Astrocyte (in vitro differentiated cells and primary cell): ENCODE measurements around the gene KCNH6. TPM values are rescaled to one million over a fixed set of nuclear protein-coding genes. Genes with fewer than 3 reads are reported as not detected.

ENCODE experiments used
- DNase-seq: peaks from one replicate; pipeline ENCODE4 v3.0.0-alpha.2; 2010; ENCODE audit warnings: low read depth
- FAIRE-seq: peaks from 2 replicates; lab custom pipeline; 2011; peaks lifted over from hg19 to GRCh38; lab: Jason Lieb, UNC
- H2AFZ ChIP-seq: 2 replicates; pipeline ENCODE4 v1.6.0; 2012; ENCODE audit warnings: low read depth, low read length, inconsistent platforms
- H3K27ac ChIP-seq: 2 replicates; pipeline ENCODE4 v1.5.1; 2011; ENCODE audit warnings: low read depth, low read length, inconsistent platforms
- H3K27me3 ChIP-seq: 2 replicates; pipeline ENCODE4 v1.6.0; 2011; ENCODE audit warnings: low read length, inconsistent platforms; ENCODE audit not compliant: insufficient read depth
- H3K36me3 ChIP-seq: 2 replicates; pipeline ENCODE4 v1.5.1; 2011; ENCODE audit warnings: low read length, inconsistent platforms; ENCODE audit not compliant: insufficient read depth
- H3K4me1 ChIP-seq: 2 replicates; pipeline ENCODE4 v1.5.1; 2011; ENCODE audit warnings: low read length, inconsistent platforms; ENCODE audit not compliant: insufficient read depth
- H3K4me2 ChIP-seq: 2 replicates; pipeline ENCODE4 v1.6.0; 2012; ENCODE audit warnings: low read length, inconsistent platforms
- H3K4me3 ChIP-seq: 2 replicates; pipeline ENCODE4 v1.5.1; 2011; ENCODE audit warnings: low read depth, mild to moderate bottlenecking, low read length, inconsistent platforms; ENCODE audit not compliant: insufficient read depth
- H3K79me2 ChIP-seq: 2 replicates; pipeline ENCODE4 v1.6.0; 2012; ENCODE audit warnings: mild to moderate bottlenecking, low read length, inconsistent platforms; ENCODE audit not compliant: insufficient read depth
- H3K9ac ChIP-seq: 2 replicates; pipeline ENCODE4 v1.6.0; 2012; ENCODE audit warnings: mild to moderate bottlenecking, low read length, inconsistent platforms
- H3K9me3 ChIP-seq: 2 replicates; pipeline ENCODE4 v1.5.1; 2012; ENCODE audit warnings: low read depth, mild to moderate bottlenecking, low read length, inconsistent platforms; ENCODE audit not compliant: insufficient read depth
- H4K20me1 ChIP-seq: 2 replicates; pipeline ENCODE4 v1.6.0; 2012; ENCODE audit warnings: low read length, inconsistent platforms; ENCODE audit not compliant: insufficient read depth
- H3K27ac Mint-ChIP-seq: one replicate; pipeline ENCODE4 v1.8.0; 2021; ENCODE audit warnings: mild to moderate bottlenecking, mixed read lengths; ENCODE audit not compliant: unreplicated experiment
- H3K27me3 Mint-ChIP-seq: one replicate; pipeline ENCODE4 v1.8.0; 2021; ENCODE audit warnings: low read depth, mixed read lengths; ENCODE audit not compliant: unreplicated experiment
- H3K36me3 Mint-ChIP-seq: one replicate; pipeline ENCODE4 v1.8.0; 2021; ENCODE audit warnings: low read depth, mixed read lengths; ENCODE audit not compliant: unreplicated experiment
- H3K4me1 Mint-ChIP-seq: one replicate; pipeline ENCODE4 v1.8.0; 2021; ENCODE audit warnings: low read depth, mixed read lengths; ENCODE audit not compliant: unreplicated experiment
- H3K4me3 Mint-ChIP-seq: one replicate; pipeline ENCODE4 v1.8.0; 2021; ENCODE audit warnings: mild to moderate bottlenecking, moderate library complexity, mixed read lengths; ENCODE audit not compliant: unreplicated experiment
- H3K9me3 Mint-ChIP-seq: one replicate; pipeline ENCODE4 v1.8.0; 2021; ENCODE audit warnings: mild to moderate bottlenecking, mixed read lengths; ENCODE audit not compliant: unreplicated experiment
- CTCF ChIP-seq: IDR thresholded peaks from 2 replicates; pipeline ENCODE4 v1.5.1; 2011; ENCODE audit warnings: low read depth, mild to moderate bottlenecking, inconsistent platforms, low read length, moderate library complexity; ENCODE audit not compliant: insufficient read depth
- EZH2 ChIP-seq: IDR thresholded peaks from 2 replicates; pipeline ENCODE4 v1.6.1; 2012; ENCODE audit warnings: mild to moderate bottlenecking, low read length, inconsistent platforms; ENCODE audit not compliant: insufficient read depth
- total RNA-seq: library from RNA; stranded (reverse); gene quantifications from 2 replicates; pipeline ENCODE4 v1.2.1, GENCODE V29; 2021

The KCNH6 gene
- total RNA-seq, 1 donor from 2014 or later: not detected

GRCh38 chr17:63538693-63539595 is 15.8 kb downstream of the KCNH6 start:
- Mint-ChIP-seq H3K9me3 (peaks cover 5% of the 10 kb centered on the region), H3K36me3 (no peaks in the 10 kb centered on the region), H3K4me3 (no peak overlapping the region), H3K27ac (no peak overlapping the region), H3K4me1 (no peaks in the 10 kb centered on the region), H3K27me3 (peaks cover 53% of the 10 kb centered on the region)
- TF ChIP-seq EZH2 (no peak), CTCF (no peak)
- FAIRE-seq: no peak
- Histone ChIP-seq H3K27ac (no peak overlapping the region), H4K20me1 (no peaks in the 10 kb centered on the region), H3K4me1 (peaks cover 7% of the 10 kb centered on the region), H3K4me2 (peak overlapping the region; percentile 64), H3K4me3 (no peak overlapping the region), H3K27me3 (peaks cover 27% of the 10 kb centered on the region), H3K9ac (no peak overlapping the region), H3K9me3 (no peaks in the 10 kb centered on the region), H3K79me2 (no peaks in the 10 kb centered on the region), H2AFZ (no peak overlapping the region), H3K36me3 (no peaks in the 10 kb centered on the region)
- DNase-seq: no peak

GRCh38 chr17:63540590-63540989 is 17.4 kb downstream of the KCNH6 start:
- H3K9me3 Mint-ChIP-seq: peaks cover 5% of the 10 kb centered on the region
- H3K36me3 Mint-ChIP-seq: no peaks in the 10 kb centered on the region
- no peak overlapping the region for H3K4me2 ChIP-seq
- FAIRE-seq (no peak), DNase-seq (no peak)
- H3K79me2 ChIP-seq: no peaks in the 10 kb centered on the region
- no peaks in the 10 kb centered on the region for H4K20me1 ChIP-seq
- no peaks in the 10 kb centered on the region for H3K36me3 ChIP-seq
- H3K4me1 ChIP-seq: peaks cover 7% of the 10 kb centered on the region
- no peak overlapping the region for H3K27ac ChIP-seq
- no peak for TF ChIP-seq CTCF
- TF ChIP-seq EZH2: no peak
- peaks cover 27% of the 10 kb centered on the region for H3K27me3 ChIP-seq
- no peak overlapping the region for H3K9ac ChIP-seq
- no peaks in the 10 kb centered on the region for H3K9me3 ChIP-seq
- no peak overlapping the region for H3K4me3 Mint-ChIP-seq
- H3K4me3 ChIP-seq: no peak overlapping the region
- H3K4me1 Mint-ChIP-seq: no peaks in the 10 kb centered on the region
- peaks cover 39% of the 10 kb centered on the region for H3K27me3 Mint-ChIP-seq
- H3K27ac Mint-ChIP-seq: no peak overlapping the region
- no peak overlapping the region for H2AFZ ChIP-seq

GRCh38 chr17:63542218-63542545 is 19.0 kb downstream of the KCNH6 start:
- H3K27me3 ChIP-seq: peaks cover 25% of the 10 kb centered on the region
- H3K27me3 Mint-ChIP-seq: peaks cover 40% of the 10 kb centered on the region
- H3K9ac ChIP-seq: no peak overlapping the region
- H3K36me3 Mint-ChIP-seq: no peaks in the 10 kb centered on the region
- peaks cover 7% of the 10 kb centered on the region for H3K4me1 ChIP-seq
- H3K27ac ChIP-seq: no peak overlapping the region
- H3K9me3 ChIP-seq: no peaks in the 10 kb centered on the region
- H3K9me3 Mint-ChIP-seq: peaks cover 5% of the 10 kb centered on the region
- H3K4me2 ChIP-seq: no peak overlapping the region
- no peak overlapping the region for H3K4me3 Mint-ChIP-seq
- DNase-seq (no peak), FAIRE-seq (no peak)
- no peaks in the 10 kb centered on the region for H4K20me1 ChIP-seq
- no peak for TF ChIP-seq EZH2
- no peak for TF ChIP-seq CTCF
- no peaks in the 10 kb centered on the region for H3K79me2 ChIP-seq
- H3K4me3 ChIP-seq: no peak overlapping the region
- H3K4me1 Mint-ChIP-seq: no peaks in the 10 kb centered on the region
- H2AFZ ChIP-seq: no peak overlapping the region
- H3K36me3 ChIP-seq: no peaks in the 10 kb centered on the region
- no peak overlapping the region for H3K27ac Mint-ChIP-seq
